RWPE1 (cell line): ENCODE measurements around the gene NOX5.
"Not testable (repeated sequence)": the region's sequence is repeated elsewhere in the genome, so short reads cannot be mapped to it uniquely, and the experiment has no call there.

Experiments
- CTCF ChIA-PET: fragments of 350-600 bp; sonication (Branson Sonifier 250); formaldehyde crosslinking; extraction: SDS; loops from one replicate; lab custom pipeline; 2021; lab: Yijun Ruan, JAX
- POLR2A ChIA-PET: fragments of 400-600 bp; formaldehyde crosslinking; extraction: SDS; loops from one replicate; lab custom pipeline; 2020; ENCODE audit warnings: antibody characterized with exemption; ENCODE audit not compliant: low non-redundant PET; lab: Yijun Ruan, JAX
- DNase-seq: peaks from one replicate; pipeline ENCODE4 v3.0.0; 2012; ENCODE audit warnings: low spot score
- H3K27ac ChIP-seq: fragments of 450-650 bp; 2 replicates; pipeline ENCODE4 v1.5.1; 2017
- TF ChIP-seq, protein P1 (sequence below): fragments of 450-650 bp; conservative IDR thresholded peaks from 2 replicates; pipeline ENCODE4 v1.5.1; 2017; ENCODE audit warnings: low read depth, mild to moderate bottlenecking

Gene NOX5

DNA sequence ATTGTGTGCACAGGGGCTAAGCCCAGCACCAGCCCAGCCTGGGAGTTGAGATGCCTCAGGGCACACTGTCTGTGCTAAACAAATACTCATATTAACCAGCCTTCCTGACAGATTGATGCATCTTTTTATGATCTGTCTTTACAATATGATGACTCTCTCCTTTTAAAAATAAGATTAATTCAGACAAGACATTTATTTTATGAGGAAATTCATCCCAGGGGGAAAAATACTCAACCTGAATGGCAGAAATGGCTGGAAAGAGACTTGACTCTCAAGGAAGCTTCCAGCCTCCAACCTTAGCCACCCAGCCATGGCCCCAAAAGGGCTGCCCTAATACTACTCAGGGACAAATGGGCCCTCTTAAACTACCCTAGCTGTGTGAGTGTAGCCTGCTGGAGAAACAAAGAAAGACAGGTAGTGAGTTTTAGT, 46.9 kb downstream of the NOX5 start:
- no peak for DNase-seq
- CTCF ChIA-PET = no interaction called here
- H3K27ac ChIP-seq = no peak overlapping the region
- POLR2A ChIA-PET = no interaction called here
- TF ChIP-seq, protein P1, sequence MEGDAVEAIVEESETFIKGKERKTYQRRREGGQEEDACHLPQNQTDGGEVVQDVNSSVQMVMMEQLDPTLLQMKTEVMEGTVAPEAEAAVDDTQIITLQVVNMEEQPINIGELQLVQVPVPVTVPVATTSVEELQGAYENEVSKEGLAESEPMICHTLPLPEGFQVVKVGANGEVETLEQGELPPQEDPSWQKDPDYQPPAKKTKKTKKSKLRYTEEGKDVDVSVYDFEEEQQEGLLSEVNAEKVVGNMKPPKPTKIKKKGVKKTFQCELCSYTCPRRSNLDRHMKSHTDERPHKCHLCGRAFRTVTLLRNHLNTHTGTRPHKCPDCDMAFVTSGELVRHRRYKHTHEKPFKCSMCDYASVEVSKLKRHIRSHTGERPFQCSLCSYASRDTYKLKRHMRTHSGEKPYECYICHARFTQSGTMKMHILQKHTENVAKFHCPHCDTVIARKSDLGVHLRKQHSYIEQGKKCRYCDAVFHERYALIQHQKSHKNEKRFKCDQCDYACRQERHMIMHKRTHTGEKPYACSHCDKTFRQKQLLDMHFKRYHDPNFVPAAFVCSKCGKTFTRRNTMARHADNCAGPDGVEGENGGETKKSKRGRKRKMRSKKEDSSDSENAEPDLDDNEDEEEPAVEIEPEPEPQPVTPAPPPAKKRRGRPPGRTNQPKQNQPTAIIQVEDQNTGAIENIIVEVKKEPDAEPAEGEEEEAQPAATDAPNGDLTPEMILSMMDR = no peak

DNA sequence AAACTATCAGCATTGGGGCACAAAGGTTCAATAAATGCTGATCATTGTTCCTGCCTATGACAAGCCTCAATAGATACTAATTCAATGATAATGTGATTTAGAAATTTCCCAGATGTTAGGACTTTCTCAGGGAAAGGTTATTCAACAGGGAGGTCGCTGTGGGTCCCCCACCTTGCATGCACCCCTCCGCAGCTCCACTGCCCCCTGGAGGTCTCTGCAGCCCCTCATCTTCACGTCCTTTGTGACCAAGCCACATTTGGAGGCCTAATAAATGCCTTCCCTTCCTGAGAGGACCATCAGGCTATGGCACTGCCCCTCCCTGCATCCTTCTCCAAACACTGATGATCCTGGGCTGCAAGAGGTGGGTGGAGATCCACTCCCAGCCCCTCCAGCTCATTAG, 50.2 kb downstream of the NOX5 start:
- no peak overlapping the region for H3K27ac ChIP-seq
- no peak for DNase-seq
- ChIA-PET CTCF (no interaction called here), POLR2A (no interaction called here)
- TF ChIP-seq, protein P1 = no peak

DNA sequence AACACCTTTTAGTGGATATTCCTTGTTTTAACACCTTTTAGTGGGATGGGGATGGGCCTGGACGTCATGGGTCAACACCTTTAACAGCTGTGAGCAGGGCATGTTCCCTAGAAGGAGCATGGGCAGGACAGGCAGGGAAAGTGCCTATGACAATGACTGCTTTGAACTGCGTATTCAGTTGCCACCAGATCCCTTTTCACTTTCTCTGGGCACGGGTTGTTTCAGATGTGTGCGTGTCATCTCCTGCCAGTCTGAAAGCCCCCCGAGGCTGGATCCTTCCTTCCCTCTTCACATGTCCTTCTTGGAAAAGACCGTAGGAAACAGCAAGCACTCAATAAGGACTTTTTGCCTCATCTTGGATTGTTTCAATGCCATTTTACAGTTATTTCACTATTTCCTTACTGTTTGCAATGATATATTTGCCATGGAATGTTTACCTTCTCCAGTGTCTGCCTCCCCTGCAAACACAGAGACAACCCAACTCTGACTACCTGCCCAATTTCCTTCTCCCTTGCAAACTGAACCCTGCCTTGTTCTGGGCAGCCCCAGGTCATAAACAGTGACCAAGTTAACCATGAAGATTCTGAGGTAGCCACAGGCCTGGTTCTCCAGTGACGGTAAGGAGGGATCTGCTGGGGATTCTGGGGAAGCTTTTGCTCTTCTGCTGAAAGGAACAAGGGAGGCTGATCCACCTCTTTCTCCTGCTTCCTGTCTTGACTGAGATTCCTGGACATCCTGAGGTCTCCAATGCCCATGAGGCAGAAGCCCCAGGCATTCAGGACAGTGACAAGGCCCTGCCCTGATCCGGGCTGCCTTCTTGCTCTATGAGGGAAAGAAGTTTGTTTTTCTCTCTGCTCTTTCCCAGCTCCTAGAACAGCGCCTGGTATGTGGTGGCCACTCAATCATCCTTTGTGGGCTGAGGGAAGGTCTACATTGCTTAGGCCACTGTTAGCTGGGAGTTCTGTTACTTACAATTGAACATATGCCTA, 51.8 kb downstream of the NOX5 start:
- TF ChIP-seq, protein P1 = no peak
- ChIA-PET CTCF (interaction anchor here (1.2 kb wide), 1 partner anchor 199 kb away, joined by 3 read pairs; no protein-coding TSS in a partner anchor), POLR2A (no interaction called here)
- DNase-seq = no peak
- no peak overlapping the region for H3K27ac ChIP-seq

DNA sequence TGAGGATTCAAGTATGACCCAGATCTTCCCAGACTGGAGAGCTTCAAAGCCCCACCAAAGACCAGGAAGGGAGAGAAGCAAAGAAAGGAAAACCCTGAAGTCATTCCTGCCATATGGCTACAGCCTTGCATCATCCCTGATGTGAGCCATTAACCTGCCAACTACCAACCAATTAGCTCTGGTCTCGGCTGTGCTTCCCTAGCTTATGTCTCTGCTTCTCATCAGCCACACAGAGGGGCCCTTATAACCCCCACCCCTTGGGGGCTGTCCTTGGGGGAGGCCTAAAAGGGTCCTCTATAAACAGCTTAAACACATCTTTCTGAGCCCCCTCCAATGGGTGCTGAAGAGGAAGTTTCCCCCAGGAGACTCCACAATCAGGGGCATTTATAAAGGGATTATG, 52.8 kb downstream of the NOX5 start:
- ChIA-PET CTCF (interaction anchor here (0.7 to 1.8 kb wide), 3 partner anchors 8 to 198 kb away, joined by 3 to 6 read pairs (median 3); no protein-coding TSS in a partner anchor), POLR2A (no interaction called here)
- DNase-seq = no peak
- TF ChIP-seq, protein P1 = no peak
- H3K27ac ChIP-seq = no peak overlapping the region

DNA sequence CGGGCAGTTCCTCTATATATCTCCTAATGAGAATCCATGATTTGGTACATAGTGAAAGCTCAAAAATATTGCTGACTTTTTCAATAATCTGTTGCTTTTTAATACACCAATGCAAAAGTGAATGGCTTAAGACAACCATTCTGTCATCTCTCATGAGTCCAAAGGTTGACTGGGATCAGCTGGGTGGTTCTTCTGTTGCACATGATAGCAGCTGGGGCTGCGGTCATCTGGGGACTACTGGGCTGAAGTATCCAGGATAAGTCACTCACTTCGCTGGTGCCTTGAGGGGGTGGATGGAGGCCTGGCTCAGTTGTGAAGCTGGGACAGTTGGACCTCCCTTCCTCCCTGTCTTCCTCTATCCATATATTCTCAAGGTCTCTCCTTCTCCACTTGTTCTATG, 53.7 kb downstream of the NOX5 start:
- POLR2A ChIA-PET = interaction anchor here (0.6 kb wide), 1 partner anchor 10 kb away, joined by 3 read pairs; no protein-coding TSS in a partner anchor

DNA sequence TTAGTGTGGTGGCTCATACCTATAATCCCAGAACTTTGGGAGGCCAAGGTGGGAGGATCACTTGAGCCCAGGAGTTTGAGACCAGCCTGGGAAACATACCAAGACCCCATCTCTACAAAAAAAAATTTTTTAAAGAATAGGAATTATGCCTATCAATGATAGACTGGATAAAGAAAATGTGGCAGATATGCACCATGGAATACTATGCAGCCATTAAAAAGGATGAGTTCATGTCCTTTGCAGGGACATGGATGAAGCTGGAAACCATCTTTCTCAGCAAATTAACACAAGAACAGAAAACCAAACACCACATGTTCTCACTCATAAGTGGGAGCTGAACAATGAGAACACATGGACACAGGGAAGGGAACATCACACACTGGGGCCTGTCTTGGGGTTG, 54.8 kb downstream of the NOX5 start:
- CTCF ChIA-PET = interaction anchor here (0.6 kb wide), 1 partner anchor 323 kb away, joined by 3 read pairs; no protein-coding TSS in a partner anchor
- DNase-seq, POLR2A ChIA-PET, H3K27ac ChIP-seq: not testable (repeated sequence)

More for the DNA sequence above, 53.7 kb downstream of the NOX5 start:
- TF ChIP-seq, protein P1 = no peak
- DNase-seq = no peak
- H3K27ac ChIP-seq = no peak overlapping the region
- CTCF ChIA-PET = interaction anchor here (0.5 to 1.8 kb wide), 3 partner anchors 9 to 364 kb away, joined by 3 to 6 read pairs (median 3); no protein-coding TSS in a partner anchor

DNA sequence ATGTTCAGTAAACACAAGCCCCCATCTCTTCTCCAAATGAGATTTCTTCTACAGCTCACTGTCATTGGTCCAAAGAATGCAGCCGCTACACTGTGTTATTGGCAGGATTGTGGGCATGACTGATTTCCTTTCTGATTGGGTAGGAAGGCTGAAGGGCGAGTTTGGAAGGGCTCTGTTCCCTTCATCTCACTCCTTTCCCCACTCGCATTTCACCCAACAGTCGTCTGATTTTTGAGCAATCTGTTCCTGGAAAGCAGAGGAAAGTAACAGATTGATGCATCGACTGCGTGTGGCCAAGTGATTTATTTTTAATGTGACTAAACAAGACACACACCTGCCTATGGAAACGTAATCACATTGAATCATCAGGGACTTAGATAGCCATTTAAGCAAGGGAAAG, 55.5 kb downstream of the NOX5 start:
- POLR2A ChIA-PET = no interaction called here
- TF ChIP-seq, protein P1 = no peak
- no peak overlapping the region for H3K27ac ChIP-seq
- no peak for DNase-seq
- CTCF ChIA-PET = interaction anchor here (0.6 kb wide), 1 partner anchor 14 kb away, joined by 3 read pairs; no protein-coding TSS in a partner anchor
